GM23248 (cell line): ENCODE measurements around the gene MAU2.

ENCODE experiments used
- EZH2 ChIP-seq: fragments of 200-600 bp; sonication (generic); IDR thresholded peaks from 2 replicates; pipeline ENCODE4 v1.6.1; 2018; ENCODE audit warnings: antibody characterized with exemption, mild to moderate bottlenecking; ENCODE audit not compliant: insufficient read depth, poor library complexity, severe bottlenecking
- EZH2phosphoT487 ChIP-seq: fragments of 200-600 bp; sonication (generic); IDR thresholded peaks from 2 replicates; pipeline ENCODE4 v1.6.1; 2018; ENCODE audit warnings: antibody characterized with exemption, moderate library complexity, mild to moderate bottlenecking, low read depth; ENCODE audit not compliant: insufficient read depth

- TF ChIP-seq EZH2: no peak
- TF ChIP-seq EZH2phosphoT487: no peak
Measured at GRCh38 chr19:19306191-19306590, 14.4 kb upstream of the MAU2 start.
